PC-9 (cell line): ENCODE data around the gene EDA.

Experiments used
- EZH2 ChIP-seq: fragments of 200-600 bp; sonication (generic); IDR thresholded peaks from 2 replicates; pipeline ENCODE4 v1.8.0; 2017; ENCODE audit warnings: antibody characterized with exemption, low read depth
- TF ChIP-seq, protein P1 (sequence below): fragments of 200-600 bp; sonication (generic); conservative IDR thresholded peaks from 2 replicates; pipeline ENCODE4 v1.6.1; 2017; ENCODE audit warnings: mixed run types, antibody characterized with exemption, mild to moderate bottlenecking, moderate library complexity

DNA sequence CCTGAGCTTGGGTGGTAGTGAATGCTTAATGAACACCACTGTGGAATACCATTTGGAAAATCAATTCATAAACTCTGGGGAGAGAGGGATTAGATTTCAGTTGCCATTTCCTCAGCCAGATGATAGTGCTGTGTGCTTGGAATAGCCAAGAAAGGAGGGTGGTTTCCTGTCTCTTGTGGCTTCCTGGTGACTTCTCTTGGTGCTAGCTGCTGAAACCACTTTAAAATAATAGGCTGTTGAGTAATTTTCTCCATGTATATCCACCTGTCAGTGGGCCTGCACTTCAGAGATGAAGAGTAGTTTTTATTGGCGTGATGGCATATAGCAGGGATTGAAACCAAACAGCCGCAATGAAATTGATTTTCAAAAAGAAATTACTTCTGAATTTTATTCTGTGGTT, 11.8 kb downstream of the EDA start:
- TF ChIP-seq, protein P1, sequence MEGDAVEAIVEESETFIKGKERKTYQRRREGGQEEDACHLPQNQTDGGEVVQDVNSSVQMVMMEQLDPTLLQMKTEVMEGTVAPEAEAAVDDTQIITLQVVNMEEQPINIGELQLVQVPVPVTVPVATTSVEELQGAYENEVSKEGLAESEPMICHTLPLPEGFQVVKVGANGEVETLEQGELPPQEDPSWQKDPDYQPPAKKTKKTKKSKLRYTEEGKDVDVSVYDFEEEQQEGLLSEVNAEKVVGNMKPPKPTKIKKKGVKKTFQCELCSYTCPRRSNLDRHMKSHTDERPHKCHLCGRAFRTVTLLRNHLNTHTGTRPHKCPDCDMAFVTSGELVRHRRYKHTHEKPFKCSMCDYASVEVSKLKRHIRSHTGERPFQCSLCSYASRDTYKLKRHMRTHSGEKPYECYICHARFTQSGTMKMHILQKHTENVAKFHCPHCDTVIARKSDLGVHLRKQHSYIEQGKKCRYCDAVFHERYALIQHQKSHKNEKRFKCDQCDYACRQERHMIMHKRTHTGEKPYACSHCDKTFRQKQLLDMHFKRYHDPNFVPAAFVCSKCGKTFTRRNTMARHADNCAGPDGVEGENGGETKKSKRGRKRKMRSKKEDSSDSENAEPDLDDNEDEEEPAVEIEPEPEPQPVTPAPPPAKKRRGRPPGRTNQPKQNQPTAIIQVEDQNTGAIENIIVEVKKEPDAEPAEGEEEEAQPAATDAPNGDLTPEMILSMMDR = no peak
- no peak for TF ChIP-seq EZH2
